A673 (cell line): ENCODE results near the gene ZBTB8A.

Experiments used
- CTCF ChIP-seq: fragments of 300-800, 200-600 bp; sonication (generic); conservative IDR thresholded peaks from 2 replicates; pipeline ENCODE4 v1.5.1; 2017; ENCODE audit warnings: low read depth, mild to moderate bottlenecking, antibody characterized with exemption, low read length, moderate library complexity, mixed read lengths
- EZH2 ChIP-seq: fragments of 200-600 bp; sonication (generic); IDR thresholded peaks from 2 replicates; pipeline ENCODE4 v1.6.1; 2017; ENCODE audit warnings: borderline replicate concordance, low read depth, mild to moderate bottlenecking, mixed read lengths, antibody characterized with exemption, low read length; ENCODE audit not compliant: poor library complexity, severe bottlenecking

- TF ChIP-seq EZH2 (no peak), CTCF (no peak)
These were observed 113.2 kb downstream of the ZBTB8A start for GRCh38 chr1:32652244-32652962.
